Measurements from ENCODE around the gene VDAC2.

- TF ChIP-seq, protein P1, sequence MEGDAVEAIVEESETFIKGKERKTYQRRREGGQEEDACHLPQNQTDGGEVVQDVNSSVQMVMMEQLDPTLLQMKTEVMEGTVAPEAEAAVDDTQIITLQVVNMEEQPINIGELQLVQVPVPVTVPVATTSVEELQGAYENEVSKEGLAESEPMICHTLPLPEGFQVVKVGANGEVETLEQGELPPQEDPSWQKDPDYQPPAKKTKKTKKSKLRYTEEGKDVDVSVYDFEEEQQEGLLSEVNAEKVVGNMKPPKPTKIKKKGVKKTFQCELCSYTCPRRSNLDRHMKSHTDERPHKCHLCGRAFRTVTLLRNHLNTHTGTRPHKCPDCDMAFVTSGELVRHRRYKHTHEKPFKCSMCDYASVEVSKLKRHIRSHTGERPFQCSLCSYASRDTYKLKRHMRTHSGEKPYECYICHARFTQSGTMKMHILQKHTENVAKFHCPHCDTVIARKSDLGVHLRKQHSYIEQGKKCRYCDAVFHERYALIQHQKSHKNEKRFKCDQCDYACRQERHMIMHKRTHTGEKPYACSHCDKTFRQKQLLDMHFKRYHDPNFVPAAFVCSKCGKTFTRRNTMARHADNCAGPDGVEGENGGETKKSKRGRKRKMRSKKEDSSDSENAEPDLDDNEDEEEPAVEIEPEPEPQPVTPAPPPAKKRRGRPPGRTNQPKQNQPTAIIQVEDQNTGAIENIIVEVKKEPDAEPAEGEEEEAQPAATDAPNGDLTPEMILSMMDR (IDR thresholded peaks at IDR 0.05; ENCODE audit: poor library complexity, severe bottlenecking), result no peak
- no peak for TF ChIP-seq EZH2 (IDR thresholded peaks at IDR 0.05; ENCODE audit: borderline replicate concordance, insufficient read depth, low read length, poor library complexity, severe bottlenecking)
- TF ChIP-seq SMC3 (conservative IDR thresholded peaks at IDR 0.05; ENCODE audit: poor library complexity), result no peak
- no peak for TF ChIP-seq POLR2AphosphoS5 (IDR thresholded peaks at IDR 0.05)
- TF ChIP-seq MXI1 (conservative IDR thresholded peaks at IDR 0.05; ENCODE audit: poor library complexity, severe bottlenecking), result no peak
- no peak for TF ChIP-seq TAF1 (IDR thresholded peaks at IDR 0.05; ENCODE audit: low read depth)
- TF ChIP-seq EP300 (conservative IDR thresholded peaks at IDR 0.05; ENCODE audit: poor library complexity, severe bottlenecking), result no peak
- TF ChIP-seq REST (IDR thresholded peaks at IDR 0.05; ENCODE audit: borderline replicate concordance), result no peak
- TF ChIP-seq RAD21 (conservative IDR thresholded peaks at IDR 0.05), result no peak
Observed at GRCh38 chr10:75197906-75198305, 12.7 kb upstream of the VDAC2 start.

All from neural cell (in vitro differentiated cells).